HG03521 (cell line): ENCODE data around the gene CHCHD3.
"Not testable (repeated sequence)": the region's sequence is repeated elsewhere in the genome, so short reads cannot be mapped to it uniquely, and the experiment has no call there.

ENCODE experiments used
- ATAC-seq: cut with Tn5 transposase; IDR thresholded peaks from one replicate; pipeline ENCODE4 v1.9.1; 2021; ENCODE audit warnings: mild to moderate bottlenecking, moderate library complexity; ENCODE audit not compliant: unreplicated experiment

CHCHD3 gene

GRCh38 chr7:132965951-132966350 lies 115.9 kb downstream of the CHCHD3 start:
- no peak for ATAC-seq

GRCh38 chr7:132964876-132965275 lies 117.0 kb downstream of the CHCHD3 start:
- no peak for ATAC-seq

GRCh38 chr7:132959891-132960290 lies 122.0 kb downstream of the CHCHD3 start:
- no peak for ATAC-seq

GRCh38 chr7:132956556-132956955 lies 125.3 kb downstream of the CHCHD3 start:
- ATAC-seq: no peak

GRCh38 chr7:132953468-132953867 lies 128.4 kb downstream of the CHCHD3 start:
- ATAC-seq: no peak

GRCh38 chr7:132950725-132951124 lies 131.2 kb downstream of the CHCHD3 start:
- no peak for ATAC-seq

- ATAC-seq: no peak
These were observed 134.9 kb downstream of the CHCHD3 start for GRCh38 chr7:132947011-132947410.

GRCh38 chr7:132944774-132945173 lies 137.1 kb downstream of the CHCHD3 start:
- ATAC-seq: no peak

GRCh38 chr7:132943645-132944044 lies 138.2 kb downstream of the CHCHD3 start:
- no peak for ATAC-seq

- ATAC-seq: no peak
These were observed 139.2 kb downstream of the CHCHD3 start for GRCh38 chr7:132942701-132943100.

GRCh38 chr7:132941905-132942304 lies 140.0 kb downstream of the CHCHD3 start:
- no peak for ATAC-seq

- no peak for ATAC-seq
These were observed 140.5 kb downstream of the CHCHD3 start for GRCh38 chr7:132941428-132941827.

GRCh38 chr7:132940084-132940483 lies 141.8 kb downstream of the CHCHD3 start:
- ATAC-seq: no peak

- no peak for ATAC-seq
These were observed 142.4 kb downstream of the CHCHD3 start for GRCh38 chr7:132939495-132939894.

GRCh38 chr7:132937286-132937685 lies 144.6 kb downstream of the CHCHD3 start:
- ATAC-seq: no peak

- ATAC-seq: no peak
These were observed 146.3 kb downstream of the CHCHD3 start for GRCh38 chr7:132935608-132936007.

GRCh38 chr7:132934017-132934416 lies 147.9 kb downstream of the CHCHD3 start:
- ATAC-seq: no peak

GRCh38 chr7:132933072-132933458 lies 148.8 kb downstream of the CHCHD3 start:
- ATAC-seq: peak; percentile 45

- no peak for ATAC-seq
These were observed 149.4 kb downstream of the CHCHD3 start for GRCh38 chr7:132932296-132933071.

GRCh38 chr7:132930881-132931280 lies 151.0 kb downstream of the CHCHD3 start:
- ATAC-seq: no peak

- not testable (repeated sequence) for ATAC-seq
These were observed 151.9 kb downstream of the CHCHD3 start for GRCh38 chr7:132929944-132930343.

- ATAC-seq: no peak
These were observed 162.1 kb downstream of the CHCHD3 start for GRCh38 chr7:132919771-132920170.

- no peak for ATAC-seq
These were observed 166.2 kb downstream of the CHCHD3 start for GRCh38 chr7:132915647-132916046.
